Measurements from ENCODE around the gene PHF20.
"Not testable (repeated sequence)": the region's sequence is repeated elsewhere in the genome, so short reads cannot be mapped to it uniquely, and the experiment has no call there.

Gene PHF20

GRCh38 chr20:35883778-35884540, 112.1 kb downstream of the PHF20 start:
- DNase-seq (ENCODE audit: low read depth in 4 of 4, low spot score in 1 of 4) = peak; percentile 5 to 22 (median 20)

GRCh38 chr20:35884541-35884865, 112.7 kb downstream of the PHF20 start:
- DNase-seq (ENCODE audit: low read depth in 4 of 4, low spot score in 1 of 4) = no peak

DNA sequence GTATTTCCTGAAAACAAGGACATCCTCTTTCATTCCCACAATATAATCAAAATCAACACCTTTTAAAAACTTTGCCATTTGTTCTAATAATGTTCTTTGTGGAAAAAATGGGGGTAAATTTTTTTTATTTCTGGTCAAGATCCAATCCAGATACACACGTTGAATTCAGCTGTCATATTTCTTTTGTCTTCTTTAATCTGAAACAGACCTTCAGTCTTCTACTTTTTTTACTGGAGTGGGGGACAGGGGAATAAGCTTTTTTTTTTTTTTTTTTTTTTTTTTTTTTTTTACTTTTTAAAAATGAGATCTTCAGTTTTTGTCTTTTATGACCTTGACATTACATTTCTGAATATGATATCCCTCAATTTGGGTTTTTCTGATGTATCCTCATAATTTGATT, 113.4 kb downstream of the PHF20 start:
- DNase-seq (ENCODE audit: low read depth in 4 of 4, low spot score in 1 of 4) = no peak

- no peak for DNase-seq (ENCODE audit: low read depth in 4 of 4, low spot score in 1 of 4)
Measured at GRCh38 chr20:35886537-35886936, 114.7 kb downstream of the PHF20 start.

DNA sequence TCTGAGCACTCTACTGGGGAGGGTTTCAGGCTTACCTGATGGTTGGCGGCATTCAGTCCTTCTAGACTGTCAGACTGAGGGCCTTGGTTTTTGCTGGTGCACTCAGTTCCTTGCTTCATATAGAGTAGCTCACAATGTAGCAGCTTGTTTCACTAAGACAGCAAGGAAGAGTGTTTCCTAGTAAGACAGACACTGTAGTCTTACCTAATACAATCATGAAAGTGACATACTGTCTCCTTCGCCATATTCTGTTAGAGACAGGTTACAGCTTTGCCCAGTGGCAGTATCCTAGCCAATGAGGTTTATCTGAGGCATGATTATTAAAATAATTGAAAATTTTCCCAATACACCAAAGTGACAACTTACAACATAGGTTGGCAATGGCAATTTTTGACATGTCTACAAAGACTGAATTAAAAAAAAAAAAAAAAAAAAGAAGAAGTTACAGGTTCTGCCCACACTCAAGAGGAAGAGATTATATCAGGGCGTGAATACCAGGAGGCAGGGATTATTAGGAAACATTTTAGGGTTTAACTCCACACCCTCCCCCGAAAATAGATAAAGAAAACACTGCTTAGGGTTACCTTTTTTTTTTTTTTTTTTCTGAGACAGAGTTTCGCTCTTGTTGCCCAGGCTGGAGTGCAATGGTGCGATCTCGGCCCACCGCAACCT, 115.7 kb downstream of the PHF20 start:
- no peak for DNase-seq (ENCODE audit: low read depth in 4 of 4, low spot score in 1 of 4)

GRCh38 chr20:35888657-35889056, 116.8 kb downstream of the PHF20 start:
- DNase-seq (ENCODE audit: low read depth in 4 of 4, low spot score in 1 of 4) = no peak

DNA sequence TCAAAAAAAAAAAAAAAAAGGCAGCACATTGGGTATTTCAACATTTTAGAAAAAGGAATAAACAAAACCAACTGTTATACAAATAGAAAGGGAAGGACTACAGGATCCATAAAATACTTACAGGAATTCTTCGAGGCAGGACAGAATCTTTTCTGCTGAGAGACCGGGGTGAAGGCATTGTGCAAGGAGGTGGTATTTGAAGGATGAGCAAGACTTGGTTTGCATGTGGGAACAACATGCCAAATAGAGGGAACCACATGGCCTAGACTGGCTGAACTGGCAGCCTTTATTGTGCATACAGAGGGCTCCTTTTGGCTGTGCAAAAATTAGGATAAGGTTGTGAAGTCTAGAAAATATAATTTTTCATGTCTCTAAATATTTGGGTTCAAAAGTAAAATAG, 119.6 kb downstream of the PHF20 start:
- no peak for DNase-seq (ENCODE audit: low read depth in 4 of 4, low spot score in 1 of 4)

- DNase-seq (ENCODE audit: low read depth in 4 of 4, low spot score in 1 of 4) = no peak
Measured at GRCh38 chr20:35892871-35893270, 121.1 kb downstream of the PHF20 start.

- no peak for DNase-seq (ENCODE audit: low read depth in 4 of 4, low spot score in 1 of 4)
Measured at GRCh38 chr20:35893942-35894341, 122.1 kb downstream of the PHF20 start.

DNA sequence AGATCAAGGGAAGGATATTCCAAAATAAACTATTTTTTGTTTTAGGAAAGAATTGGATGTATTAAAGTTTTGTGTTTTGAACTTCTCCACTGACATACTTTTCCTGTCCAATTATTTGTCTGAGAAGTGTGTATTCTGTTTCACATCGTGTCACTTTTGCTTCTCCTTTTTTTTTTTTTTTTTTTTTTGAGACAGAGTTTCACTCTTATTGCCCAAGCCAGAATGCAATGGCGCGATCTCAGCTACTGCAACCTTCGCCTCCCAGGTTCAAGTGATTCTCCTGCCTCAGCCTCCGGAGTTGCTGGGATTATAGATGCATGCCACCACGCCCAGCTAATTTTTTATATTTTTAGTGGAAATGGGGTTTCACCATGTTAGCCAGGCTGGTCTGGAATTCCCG, 123.7 kb downstream of the PHF20 start:
- not testable (repeated sequence) for DNase-seq (ENCODE audit: low read depth in 4 of 4, low spot score in 1 of 4)

- no peak for DNase-seq (ENCODE audit: low read depth in 4 of 4, low spot score in 1 of 4)
Measured at GRCh38 chr20:35899064-35899463, 127.2 kb downstream of the PHF20 start.

DNA sequence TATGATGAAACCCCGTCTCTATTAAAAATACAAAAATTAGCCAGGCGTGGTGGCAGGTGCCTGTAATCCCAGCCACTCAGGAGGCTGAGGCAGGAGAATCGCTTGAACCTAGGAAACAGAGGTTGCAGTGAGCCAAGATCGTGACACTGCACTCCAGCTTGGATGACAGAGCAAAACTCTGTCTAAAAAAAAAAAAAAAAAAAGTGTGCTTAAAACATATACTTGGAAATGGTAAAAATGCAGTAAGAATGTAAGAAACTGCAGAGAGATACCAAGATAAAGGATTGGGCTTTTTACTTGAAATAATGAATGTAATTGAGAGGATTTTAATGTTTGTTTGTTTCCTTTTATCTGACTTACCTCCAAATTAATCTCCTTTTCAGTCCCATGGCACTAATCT, 129.4 kb downstream of the PHF20 start:
- DNase-seq (ENCODE audit: low read depth in 4 of 4, low spot score in 1 of 4) = not testable (repeated sequence)

DNA sequence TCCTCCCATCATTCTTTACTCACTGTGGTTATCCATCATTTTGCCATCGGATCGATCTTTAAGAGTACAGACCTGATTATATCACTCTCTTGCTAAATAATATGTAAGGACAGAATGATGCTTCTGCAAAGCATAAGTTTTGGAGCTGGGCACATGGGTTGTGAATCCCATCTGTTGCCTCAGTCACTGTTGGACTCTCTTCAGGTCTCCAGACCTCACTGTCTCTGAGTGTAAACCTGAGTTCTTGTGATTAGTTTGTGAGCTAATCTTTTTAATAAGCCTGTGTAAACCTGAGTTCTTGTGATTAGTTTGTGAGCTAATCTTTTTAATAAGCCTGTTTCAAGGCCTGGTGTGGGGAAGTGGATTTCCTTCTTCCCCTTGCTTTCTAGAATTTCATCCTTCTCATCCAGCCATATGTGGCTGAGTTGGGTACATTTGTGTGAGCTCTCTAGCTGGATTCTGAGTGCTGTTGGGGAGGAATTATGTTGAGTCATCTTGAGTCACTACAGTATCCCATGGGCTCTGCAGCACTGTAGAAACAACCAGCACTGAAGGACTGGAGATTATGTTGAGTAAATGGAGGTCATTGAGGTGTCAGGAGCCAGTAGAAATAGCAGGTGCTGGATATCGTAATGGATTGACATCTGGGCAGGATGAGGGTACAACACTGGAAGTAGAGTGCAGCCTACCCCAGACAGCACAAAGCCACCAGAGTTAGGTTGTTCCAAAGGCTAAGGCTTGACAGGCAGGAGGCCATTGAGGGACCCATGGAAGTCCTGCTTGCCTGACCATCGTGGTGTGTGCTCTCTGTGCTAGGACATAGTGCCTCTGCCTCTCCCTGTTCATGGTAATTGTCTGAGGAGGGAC, 130.1 kb downstream of the PHF20 start:
- no peak for DNase-seq (ENCODE audit: low read depth in 4 of 4, low spot score in 1 of 4)

- DNase-seq (ENCODE audit: low read depth in 4 of 4, low spot score in 1 of 4) = no peak
Measured at GRCh38 chr20:35902545-35902941, 130.7 kb downstream of the PHF20 start.

DNA sequence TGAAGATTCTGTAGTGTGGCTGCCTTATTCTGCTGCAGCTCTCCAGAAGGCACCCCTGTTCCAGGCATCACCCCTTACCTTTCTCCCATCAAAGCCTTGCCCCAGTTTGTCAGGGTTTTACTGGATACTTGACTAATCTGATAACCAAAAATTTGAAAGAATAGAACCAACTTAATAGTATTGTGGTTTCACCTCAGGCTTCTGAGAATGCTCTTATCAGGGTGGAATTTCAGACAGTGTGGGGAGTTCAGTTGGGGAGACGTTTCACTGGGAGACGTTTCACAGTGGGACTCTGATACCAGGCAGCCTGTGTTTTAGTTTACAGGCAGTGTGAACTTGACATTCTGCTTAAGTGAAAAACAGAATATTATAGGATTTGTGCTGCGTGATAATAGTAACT, 132.0 kb downstream of the PHF20 start:
- DNase-seq (ENCODE audit: low read depth in 4 of 4, low spot score in 1 of 4) = no peak

- DNase-seq (ENCODE audit: low read depth in 4 of 4, low spot score in 1 of 4) = no peak
Measured at GRCh38 chr20:35904982-35905663, 133.3 kb downstream of the PHF20 start.

DNA sequence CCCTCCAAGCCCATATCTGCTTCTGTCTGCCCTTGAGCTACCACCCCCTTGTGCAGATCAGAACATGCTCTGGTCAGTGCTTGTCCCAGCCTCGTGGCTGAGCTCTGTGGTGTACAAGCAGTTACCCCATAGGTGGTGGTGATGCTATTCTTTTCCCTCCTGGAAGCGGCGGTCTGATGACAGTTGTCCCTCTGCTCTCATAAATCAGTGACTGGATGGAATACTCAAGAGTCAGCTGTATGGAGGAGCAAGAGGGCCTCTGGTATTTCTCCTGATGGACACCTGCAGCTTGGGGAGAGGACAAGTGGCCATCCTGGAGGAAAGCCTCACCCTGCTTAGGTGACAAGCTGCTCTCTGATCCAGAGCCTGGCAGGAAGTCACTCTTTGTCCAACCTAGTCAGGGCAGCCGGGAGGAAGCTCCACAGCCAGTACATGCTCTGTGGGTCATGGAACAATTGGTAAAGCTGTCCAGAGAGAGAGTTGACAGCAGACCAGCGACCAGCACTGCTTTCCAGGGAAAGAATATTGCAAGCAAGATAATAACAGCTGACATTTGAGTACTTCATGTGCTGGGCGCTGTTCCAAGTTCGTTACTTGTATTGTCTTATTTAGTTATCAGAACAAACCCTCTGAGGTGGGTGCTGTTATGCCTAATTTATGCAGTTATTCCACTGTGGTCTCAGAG, 135.3 kb downstream of the PHF20 start:
- no peak for DNase-seq (ENCODE audit: low read depth in 4 of 4, low spot score in 1 of 4)

GRCh38 chr20:35908007-35908406, 136.2 kb downstream of the PHF20 start:
- no peak for DNase-seq (ENCODE audit: low read depth in 4 of 4, low spot score in 1 of 4)

DNA sequence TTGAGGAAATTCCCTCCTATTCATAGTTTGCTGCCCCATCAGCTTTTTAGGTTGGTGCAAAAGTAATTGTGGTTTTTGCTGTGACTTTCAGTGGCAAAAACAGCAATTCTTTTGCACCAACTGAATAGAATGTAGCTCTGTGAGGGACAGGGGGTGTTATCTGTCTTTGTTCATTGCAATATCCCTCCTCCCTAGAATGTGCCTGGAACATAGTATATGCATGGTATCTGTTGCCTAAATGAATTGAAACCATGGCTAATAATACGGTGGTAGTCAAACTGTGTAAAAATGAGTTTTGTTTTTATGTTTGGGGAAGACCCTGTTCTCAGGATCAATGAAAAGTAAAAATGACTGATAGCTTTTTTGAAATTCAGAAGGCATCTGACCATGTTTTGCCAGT, 137.4 kb downstream of the PHF20 start:
- no peak for DNase-seq (ENCODE audit: low read depth in 4 of 4, low spot score in 1 of 4)

DNA sequence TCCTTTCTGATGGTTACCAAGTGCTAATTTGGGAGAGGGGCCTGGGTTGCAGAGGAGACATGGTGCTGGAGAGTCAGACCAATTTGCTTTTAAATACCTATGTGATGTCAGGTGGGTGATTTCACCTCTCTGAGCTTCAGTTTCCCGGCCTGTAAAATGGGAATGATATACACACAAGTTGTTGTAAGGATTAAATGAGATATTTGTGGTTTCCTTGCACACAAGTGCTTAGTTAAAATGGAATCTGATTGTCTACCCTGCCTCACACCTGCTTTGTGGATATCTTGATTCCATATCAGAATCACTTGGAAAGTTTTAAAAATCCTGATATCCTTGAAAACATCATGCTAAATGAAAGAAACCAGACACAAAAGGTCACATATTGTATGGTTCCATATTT, 138.0 kb downstream of the PHF20 start:
- no peak for DNase-seq (ENCODE audit: low read depth in 4 of 4, low spot score in 1 of 4)

- no peak for DNase-seq (ENCODE audit: low read depth in 4 of 4, low spot score in 1 of 4)
Measured at GRCh38 chr20:35910254-35910653, 138.4 kb downstream of the PHF20 start.
